ENCODE data around the gene SLIT3. TPM values are rescaled to one million over a fixed set of nuclear protein-coding genes. Genes with fewer than 3 reads are reported as not detected.

The SLIT3 gene
- total RNA-seq, 1 experiment from 2014 or later = 0.92 TPM

DNA sequence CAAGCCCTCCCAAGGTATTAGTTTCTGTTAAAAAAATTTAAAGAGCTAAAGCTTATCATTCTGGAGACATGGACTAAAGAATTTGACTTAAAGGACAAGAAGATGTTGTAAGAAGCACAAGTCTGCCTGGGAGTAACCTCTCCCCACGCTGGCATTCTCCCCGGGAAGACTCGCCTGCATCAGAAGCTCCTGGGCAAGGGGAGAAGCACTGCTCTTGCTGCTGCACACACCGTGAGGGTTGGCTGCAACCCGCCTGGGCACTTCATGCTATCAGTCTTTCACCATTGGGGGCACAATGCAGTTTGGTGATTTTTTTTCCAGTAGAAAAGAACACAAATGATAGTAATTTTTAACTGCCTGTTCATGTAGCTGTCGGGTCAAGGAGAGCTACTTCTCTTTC is 529.3 kb downstream of the SLIT3 start:
- no peak overlapping the region for H3K9ac ChIP-seq (ENCODE audit: extremely low read depth, insufficient read length, low read length)
- DNase-seq = no peak
- no peaks in the 10 kb centered on the region for H3K27me3 ChIP-seq (ENCODE audit: insufficient read depth, low read length)
- H3K79me1 ChIP-seq (ENCODE audit: insufficient read depth, low read depth, low read length, poor library complexity, severe bottlenecking) = no peaks in the 10 kb centered on the region
- no peak overlapping the region for H2BK15ac ChIP-seq (ENCODE audit: low read depth, low read length)
- no peak overlapping the region for H3K4me2 ChIP-seq (ENCODE audit: insufficient read depth, insufficient read length, low read length)
- H2AFZ ChIP-seq (ENCODE audit: low read length) = no peak overlapping the region
- no peak overlapping the region for H4K5ac ChIP-seq (ENCODE audit: insufficient read length, low read depth, low read length)
- no peak overlapping the region for H3K4ac ChIP-seq (ENCODE audit: low read depth, low read length)
- no peak overlapping the region for H4K91ac ChIP-seq (ENCODE audit: insufficient read length, low read depth, low read length)
- H4K8ac ChIP-seq (replicated peaks; ENCODE audit: insufficient read length, low read depth, low read length) = no peak overlapping the region
- no peak overlapping the region for H2BK120ac ChIP-seq (ENCODE audit: low read depth, low read length, poor library complexity, severe bottlenecking)
- no peaks in the 10 kb centered on the region for H3K4me1 ChIP-seq (ENCODE audit: insufficient read depth, low read length)
- H2AK5ac ChIP-seq (ENCODE audit: insufficient read length, low read length) = no peak overlapping the region
- no peak overlapping the region for H3K18ac ChIP-seq (ENCODE audit: insufficient read length, low read depth, low read length)
- TF ChIP-seq, protein P1, sequence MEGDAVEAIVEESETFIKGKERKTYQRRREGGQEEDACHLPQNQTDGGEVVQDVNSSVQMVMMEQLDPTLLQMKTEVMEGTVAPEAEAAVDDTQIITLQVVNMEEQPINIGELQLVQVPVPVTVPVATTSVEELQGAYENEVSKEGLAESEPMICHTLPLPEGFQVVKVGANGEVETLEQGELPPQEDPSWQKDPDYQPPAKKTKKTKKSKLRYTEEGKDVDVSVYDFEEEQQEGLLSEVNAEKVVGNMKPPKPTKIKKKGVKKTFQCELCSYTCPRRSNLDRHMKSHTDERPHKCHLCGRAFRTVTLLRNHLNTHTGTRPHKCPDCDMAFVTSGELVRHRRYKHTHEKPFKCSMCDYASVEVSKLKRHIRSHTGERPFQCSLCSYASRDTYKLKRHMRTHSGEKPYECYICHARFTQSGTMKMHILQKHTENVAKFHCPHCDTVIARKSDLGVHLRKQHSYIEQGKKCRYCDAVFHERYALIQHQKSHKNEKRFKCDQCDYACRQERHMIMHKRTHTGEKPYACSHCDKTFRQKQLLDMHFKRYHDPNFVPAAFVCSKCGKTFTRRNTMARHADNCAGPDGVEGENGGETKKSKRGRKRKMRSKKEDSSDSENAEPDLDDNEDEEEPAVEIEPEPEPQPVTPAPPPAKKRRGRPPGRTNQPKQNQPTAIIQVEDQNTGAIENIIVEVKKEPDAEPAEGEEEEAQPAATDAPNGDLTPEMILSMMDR (conservative IDR thresholded peaks at IDR 0.05) = no peak
- peaks cover 7% of the 10 kb centered on the region in 2 experiments; a peak in 4 of 5 replicates for H3K9me3 Mint-ChIP-seq
- no peak overlapping the region for H3K56ac ChIP-seq (ENCODE audit: insufficient read length, low read depth, low read length)
- H3K23me2 ChIP-seq (ENCODE audit: insufficient read length, low read depth, low read length, poor library complexity, severe bottlenecking) = no peaks in the 10 kb centered on the region
- H2BK12ac ChIP-seq (ENCODE audit: insufficient read length, low read depth, low read length) = no peak overlapping the region
- peaks cover 18% of the 10 kb centered on the region for H3K27me3 Mint-ChIP-seq (ENCODE audit: low read depth)
- H3K79me2 ChIP-seq (ENCODE audit: insufficient read depth, low read length) = no peaks in the 10 kb centered on the region
- no peak overlapping the region for H3K23ac ChIP-seq (ENCODE audit: insufficient read length, low read depth, low read length)
- no CpG with 5 or more reads among the region's 6 CpGs for WGBS (ENCODE audit: extremely low coverage, insufficient read length, low lambda C conversion rate)
- no peaks in the 10 kb centered on the region for H3K4me1 Mint-ChIP-seq
- H3K27ac Mint-ChIP-seq = peak overlapping the region in 1 of 3 experiments; percentile 54; a peak in 1 of 7 replicates
- no peak overlapping the region for H3K27ac ChIP-seq (ENCODE audit: insufficient read length, low read depth, low read length)
- no peak overlapping the region for H3K4me3 Mint-ChIP-seq
- no peaks in the 10 kb centered on the region for H4K20me1 ChIP-seq (ENCODE audit: control insufficient read depth, insufficient read depth, insufficient read length)
- H2BK5ac ChIP-seq (ENCODE audit: insufficient read length, low read length) = no peak overlapping the region
- H3K9me3 ChIP-seq (ENCODE audit: control insufficient read depth, low read depth, low read length) = peaks cover 9% of the 10 kb centered on the region
- no peak overlapping the region for H3T11ph ChIP-seq (ENCODE audit: low read length)
- H3K36me3 Mint-ChIP-seq (ENCODE audit: insufficient read depth in 1 of 3, low read depth in 3 of 3) = peaks cover 0 to 6% (median 4%) of the 10 kb centered on the region in 3 experiments; a peak in 5 of 7 replicates
- no peak overlapping the region for H3K14ac ChIP-seq (ENCODE audit: insufficient read depth, low read length)
- no peak overlapping the region for H2BK20ac ChIP-seq (ENCODE audit: low read depth, low read length, poor library complexity, severe bottlenecking)
